ENCODE measurements around the gene H2BK1. TPM values are rescaled to one million over a fixed set of nuclear protein-coding genes. Genes with fewer than 3 reads are reported as not detected.

H2BK1 gene
- total RNA-seq, 1 donor, result not detected

- Histone ChIP-seq H3K4me3 (ENCODE audit: low read length) (no peak within 1 kb of the TSS), H3K9me3 (ENCODE audit: low read depth, low read length) (no peaks in the 10 kb centered on the region), H3K27me3 (ENCODE audit: insufficient read depth, low read length) (peaks cover 62% of the 10 kb centered on the region), H3K4me1 (ENCODE audit: insufficient read depth, low read length) (peaks cover 61% of the 10 kb centered on the region)
Observed at GRCh38 chr7:151248346-151249033, 38.2 kb upstream of the H2BK1 start, which contains the start of gene SMARCD3. Gene SMARCD3, minus strand, starts transcription at chr7:151248694. Its CDS starts 132 bp downstream, at chr7:151248562.

- peaks cover 67% of the 10 kb centered on the region for H3K4me1 ChIP-seq (ENCODE audit: insufficient read depth, low read length)
- H3K9me3 ChIP-seq (ENCODE audit: low read depth, low read length), result no peaks in the 10 kb centered on the region
- peaks cover 56% of the 10 kb centered on the region for H3K27me3 ChIP-seq (ENCODE audit: insufficient read depth, low read length)
- no peak overlapping the region for H3K4me3 ChIP-seq (ENCODE audit: low read length)
Observed at GRCh38 chr7:151247611-151248345, 37.5 kb upstream of the H2BK1 start.

DNA sequence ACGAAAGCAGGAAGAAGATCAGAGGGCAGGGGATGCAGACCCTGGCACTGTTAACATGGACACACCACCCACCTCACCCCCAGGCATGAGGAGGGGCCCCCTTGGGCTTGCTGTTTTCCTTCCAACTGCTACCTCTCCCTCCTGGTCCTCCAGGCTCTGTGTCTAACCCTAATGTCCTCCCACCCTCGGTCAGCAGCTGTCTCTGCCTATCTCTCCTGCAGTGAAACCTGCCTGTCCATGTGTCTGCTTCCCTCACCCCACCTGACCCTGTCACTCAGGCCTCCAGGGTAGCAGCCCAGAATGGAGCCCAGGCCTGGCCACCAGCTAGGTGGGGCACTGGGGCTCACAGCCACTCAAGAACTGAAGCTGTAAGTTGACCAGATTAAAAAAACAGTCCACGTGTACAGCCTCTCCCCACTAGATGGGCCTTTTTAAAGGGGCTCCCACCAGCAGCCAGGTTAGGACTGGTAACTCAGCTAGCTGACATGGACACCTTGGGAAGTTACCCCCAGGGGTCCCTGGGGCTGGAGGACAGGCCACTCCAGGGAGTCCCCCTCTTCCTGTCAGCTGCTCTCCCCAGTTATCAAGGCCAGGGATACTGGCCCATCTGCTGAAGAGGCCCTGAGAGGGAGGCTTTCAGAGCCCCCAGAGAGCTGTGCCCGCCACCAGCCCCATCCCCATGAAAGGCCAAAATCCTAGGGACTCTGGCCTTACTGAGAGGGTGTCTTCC lies 36.7 kb upstream of the H2BK1 start:
- no peaks in the 10 kb centered on the region for H3K9me3 ChIP-seq (ENCODE audit: low read depth, low read length)
- H3K27me3 ChIP-seq (ENCODE audit: insufficient read depth, low read length), result peaks cover 48% of the 10 kb centered on the region
- H3K4me3 ChIP-seq (ENCODE audit: low read length), result no peak overlapping the region
- H3K4me1 ChIP-seq (ENCODE audit: insufficient read depth, low read length), result peaks cover 68% of the 10 kb centered on the region

- Histone ChIP-seq H3K9me3 (ENCODE audit: low read depth, low read length) (no peaks in the 10 kb centered on the region), H3K4me1 (ENCODE audit: insufficient read depth, low read length) (peaks cover 63% of the 10 kb centered on the region), H3K27me3 (ENCODE audit: insufficient read depth, low read length) (peaks cover 45% of the 10 kb centered on the region), H3K4me3 (ENCODE audit: low read length) (no peak overlapping the region)
Observed at GRCh38 chr7:151246102-151246850, 36.0 kb upstream of the H2BK1 start.

DNA sequence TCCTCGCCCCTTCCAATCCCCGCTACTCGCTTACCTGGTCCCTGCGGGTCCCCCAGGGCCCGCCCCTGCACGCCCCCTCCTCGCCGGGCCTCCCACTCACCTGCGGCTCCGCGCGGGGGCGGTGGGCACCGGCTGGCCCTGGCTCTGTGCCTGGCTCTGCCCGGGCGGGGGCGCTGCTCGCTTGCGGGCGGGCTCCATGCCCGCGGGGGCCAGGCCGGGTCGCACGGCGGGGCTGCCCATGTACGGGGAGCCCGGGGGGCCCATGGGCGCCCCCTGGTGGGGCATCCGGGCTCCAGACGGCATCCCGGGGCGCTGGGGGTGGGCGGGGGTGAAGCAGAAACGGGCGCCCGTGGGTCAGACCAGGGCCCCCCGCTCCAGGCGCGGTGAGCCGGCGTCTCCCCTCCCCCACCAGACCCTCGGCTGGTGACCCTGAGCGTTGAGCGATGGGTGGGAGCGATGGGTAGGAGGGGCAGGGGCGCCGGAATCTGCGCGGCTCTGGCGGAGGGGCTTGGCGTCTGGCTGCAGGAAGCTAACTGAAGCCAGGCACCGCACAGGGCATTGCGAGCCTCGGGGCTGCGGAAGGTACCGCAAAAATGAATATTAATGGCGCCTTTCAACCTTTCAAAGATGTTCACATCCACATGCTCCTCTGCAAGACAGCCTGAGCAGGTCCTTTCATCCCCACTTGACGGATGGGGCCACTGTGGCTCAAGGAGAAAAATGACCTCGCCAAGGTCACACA lies 35.2 kb upstream of the H2BK1 start:
- Histone ChIP-seq H3K4me1 (ENCODE audit: insufficient read depth, low read length) (peaks cover 60% of the 10 kb centered on the region), H3K9me3 (ENCODE audit: low read depth, low read length) (no peaks in the 10 kb centered on the region), H3K4me3 (ENCODE audit: low read length) (no peak overlapping the region), H3K27me3 (ENCODE audit: insufficient read depth, low read length) (peaks cover 37% of the 10 kb centered on the region)

GRCh38 chr7:151244841-151245346 lies 34.6 kb upstream of the H2BK1 start:
- H3K27me3 ChIP-seq (ENCODE audit: insufficient read depth, low read length), result peaks cover 33% of the 10 kb centered on the region
- peaks cover 58% of the 10 kb centered on the region for H3K4me1 ChIP-seq (ENCODE audit: insufficient read depth, low read length)
- H3K4me3 ChIP-seq (ENCODE audit: low read length), result no peak overlapping the region

DNA sequence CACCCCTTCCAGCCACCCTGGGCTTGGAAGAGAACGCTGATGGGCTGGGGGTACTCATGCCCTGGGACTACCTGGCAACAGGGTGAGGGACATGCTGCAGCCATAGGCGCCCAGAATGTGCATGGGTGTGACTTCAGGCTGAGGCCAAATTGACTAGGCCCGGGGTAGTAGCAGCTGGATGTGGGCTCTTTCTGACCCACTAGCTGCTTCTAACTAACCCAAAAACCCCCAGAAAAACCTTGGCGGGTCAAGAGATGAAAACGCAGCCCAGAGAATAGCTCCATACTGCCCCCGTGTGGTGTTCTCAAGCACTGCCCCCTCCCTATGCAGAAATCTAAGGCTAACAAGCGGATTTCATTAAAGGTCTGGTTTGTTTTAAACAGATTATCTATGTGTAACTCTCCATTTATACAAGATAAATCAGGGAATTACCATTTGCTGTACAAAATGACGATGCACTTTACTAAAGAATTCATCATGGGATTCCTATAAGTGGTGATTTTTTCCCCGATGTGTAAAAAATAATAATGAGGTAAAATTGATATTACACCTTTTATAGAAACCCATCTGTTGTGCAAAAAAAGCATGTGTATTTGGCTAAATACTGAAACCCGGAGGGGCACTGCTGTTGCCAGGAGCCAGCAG lies 34.0 kb upstream of the H2BK1 start:
- H3K4me3 ChIP-seq (ENCODE audit: low read length), result no peak overlapping the region
- H3K4me1 ChIP-seq (ENCODE audit: insufficient read depth, low read length), result peaks cover 52% of the 10 kb centered on the region
- H3K27me3 ChIP-seq (ENCODE audit: insufficient read depth, low read length), result peaks cover 32% of the 10 kb centered on the region
- no peaks in the 10 kb centered on the region for H3K9me3 ChIP-seq (ENCODE audit: low read depth, low read length)

More at GRCh38 chr7:151244841-151245346, 34.6 kb upstream of the H2BK1 start:
- H3K9me3 ChIP-seq (ENCODE audit: low read depth, low read length), result no peaks in the 10 kb centered on the region

- H3K9me3 ChIP-seq (ENCODE audit: low read depth, low read length), result no peaks in the 10 kb centered on the region
- H3K4me3 ChIP-seq (ENCODE audit: low read length), result no peak overlapping the region
- peaks cover 32% of the 10 kb centered on the region for H3K27me3 ChIP-seq (ENCODE audit: insufficient read depth, low read length)
- H3K4me1 ChIP-seq (ENCODE audit: insufficient read depth, low read length), result peaks cover 46% of the 10 kb centered on the region
Observed at GRCh38 chr7:151243408-151244195, 33.3 kb upstream of the H2BK1 start.

GRCh38 chr7:151243045-151243349 lies 32.7 kb upstream of the H2BK1 start:
- no peaks in the 10 kb centered on the region for H3K9me3 ChIP-seq (ENCODE audit: low read depth, low read length)
- H3K4me3 ChIP-seq (ENCODE audit: low read length), result no peak overlapping the region
- H3K27me3 ChIP-seq (ENCODE audit: insufficient read depth, low read length), result peaks cover 32% of the 10 kb centered on the region
- H3K4me1 ChIP-seq (ENCODE audit: insufficient read depth, low read length), result peaks cover 41% of the 10 kb centered on the region

GRCh38 chr7:151242159-151243044 lies 32.1 kb upstream of the H2BK1 start:
- no peak overlapping the region for H3K4me3 ChIP-seq (ENCODE audit: low read length)
- peaks cover 27% of the 10 kb centered on the region for H3K27me3 ChIP-seq (ENCODE audit: insufficient read depth, low read length)

GRCh38 chr7:151241755-151242096 lies 31.4 kb upstream of the H2BK1 start:
- Histone ChIP-seq H3K4me1 (ENCODE audit: insufficient read depth, low read length) (peaks cover 34% of the 10 kb centered on the region), H3K4me3 (ENCODE audit: low read length) (no peak overlapping the region), H3K27me3 (ENCODE audit: insufficient read depth, low read length) (peaks cover 21% of the 10 kb centered on the region)

More at GRCh38 chr7:151242159-151243044, 32.1 kb upstream of the H2BK1 start:
- no peaks in the 10 kb centered on the region for H3K9me3 ChIP-seq (ENCODE audit: low read depth, low read length)
- peaks cover 35% of the 10 kb centered on the region for H3K4me1 ChIP-seq (ENCODE audit: insufficient read depth, low read length)

GRCh38 chr7:151240942-151241754 lies 30.9 kb upstream of the H2BK1 start:
- peaks cover 15% of the 10 kb centered on the region for H3K27me3 ChIP-seq (ENCODE audit: insufficient read depth, low read length)
- H3K4me1 ChIP-seq (ENCODE audit: insufficient read depth, low read length), result peaks cover 34% of the 10 kb centered on the region
- H3K9me3 ChIP-seq (ENCODE audit: low read depth, low read length), result no peaks in the 10 kb centered on the region
- H3K4me3 ChIP-seq (ENCODE audit: low read length), result no peak overlapping the region

More at GRCh38 chr7:151241755-151242096, 31.4 kb upstream of the H2BK1 start:
- no peaks in the 10 kb centered on the region for H3K9me3 ChIP-seq (ENCODE audit: low read depth, low read length)
